NB4 (cell line): ENCODE results near the gene CEP89.

ENCODE experiments used
- DNase-seq: peaks from one replicate; pipeline ENCODE4 v3.0.0; 2010; ENCODE audit warnings: low read depth
- H3K4me3 ChIP-seq: one replicate; pipeline ENCODE4 v1.5.1; 2011; ENCODE audit warnings: mild to moderate bottlenecking, low read depth, low read length, moderate library complexity
- CTCF ChIP-seq: IDR thresholded peaks from one replicate; pipeline ENCODE4 v1.5.1; 2012; ENCODE audit warnings: low read depth, low read length
- MAX ChIP-seq: IDR thresholded peaks from 2 replicates; pipeline ENCODE4 v1.6.1; 2011; ENCODE audit warnings: low read depth, low read length
- MYC ChIP-seq: IDR thresholded peaks from 2 replicates; pipeline ENCODE4 v1.6.1; 2011; ENCODE audit warnings: low read depth, low read length
- POLR2A ChIP-seq: IDR thresholded peaks from 2 replicates; pipeline ENCODE4 v1.6.1; 2011; ENCODE audit warnings: mild to moderate bottlenecking; ENCODE audit not compliant: insufficient read length; ENCODE audit errors: extremely low read depth

Gene CEP89

DNA sequence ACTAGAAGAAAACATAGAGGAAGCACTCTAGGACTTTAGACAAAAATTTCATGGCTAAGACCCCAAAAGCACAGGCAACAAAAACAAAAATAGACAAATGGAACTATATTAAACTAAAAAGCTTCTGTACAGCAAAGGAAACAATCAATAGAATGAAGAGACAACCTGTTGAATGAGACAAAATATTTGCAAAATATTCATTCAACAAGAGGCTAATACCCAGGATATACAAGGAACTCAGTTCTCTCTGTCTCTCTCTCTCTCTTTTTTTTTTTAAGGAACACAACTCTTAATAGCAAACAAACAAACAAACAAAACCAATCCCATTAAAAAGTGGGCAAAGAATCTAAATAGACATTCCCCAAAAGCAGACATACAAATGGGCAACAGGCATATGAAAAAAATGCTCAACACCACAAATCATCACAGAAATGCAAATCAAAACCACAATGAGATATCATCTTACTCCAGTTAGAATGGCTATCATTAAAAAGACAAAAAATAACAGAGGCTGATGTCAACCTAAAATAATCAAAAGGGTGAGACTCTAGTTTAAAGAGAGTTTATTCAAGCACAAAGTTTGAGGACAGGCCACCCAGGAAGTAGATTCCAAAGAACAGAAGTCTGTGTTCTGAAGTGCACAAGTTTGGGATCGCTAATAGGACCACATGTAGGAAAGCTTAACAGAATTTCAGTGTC is 75.1 kb downstream of the CEP89 start:
- no peak for DNase-seq
- TF ChIP-seq MYC (no peak), CTCF (no peak), MAX (no peak), POLR2A (no peak)
- H3K4me3 ChIP-seq, result no peak overlapping the region

GRCh38 chr19:32895384-32895783 is 76.4 kb downstream of the CEP89 start:
- no peak for TF ChIP-seq POLR2A
- TF ChIP-seq MYC, result no peak
- no peak for TF ChIP-seq MAX
- TF ChIP-seq CTCF, result no peak
- DNase-seq, result no peak
- H3K4me3 ChIP-seq, result no peak overlapping the region

DNA sequence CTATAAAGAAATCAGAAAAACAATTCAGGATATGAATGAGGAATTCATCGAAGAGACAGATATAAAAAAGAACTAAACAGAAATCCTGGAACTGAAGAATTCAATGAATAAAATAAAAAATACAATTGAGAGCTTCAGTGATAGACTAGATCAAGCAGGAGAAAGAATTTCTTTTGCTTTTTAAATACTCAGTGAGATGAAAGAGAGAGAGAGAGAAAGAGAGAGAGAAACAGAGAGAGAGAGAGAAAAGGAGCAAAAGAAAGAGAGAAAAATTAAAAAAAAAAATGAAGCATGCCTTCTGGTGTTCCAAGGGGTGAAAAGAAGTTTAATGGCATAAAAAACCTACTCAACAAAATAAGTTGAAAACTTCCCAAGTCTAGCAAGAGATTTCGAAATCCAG is 80.1 kb downstream of the CEP89 start:
- TF ChIP-seq CTCF, result no peak
- TF ChIP-seq POLR2A, result no peak
- TF ChIP-seq MYC, result no peak
- TF ChIP-seq MAX, result no peak
- no peak for DNase-seq
- no peak overlapping the region for H3K4me3 ChIP-seq

DNA sequence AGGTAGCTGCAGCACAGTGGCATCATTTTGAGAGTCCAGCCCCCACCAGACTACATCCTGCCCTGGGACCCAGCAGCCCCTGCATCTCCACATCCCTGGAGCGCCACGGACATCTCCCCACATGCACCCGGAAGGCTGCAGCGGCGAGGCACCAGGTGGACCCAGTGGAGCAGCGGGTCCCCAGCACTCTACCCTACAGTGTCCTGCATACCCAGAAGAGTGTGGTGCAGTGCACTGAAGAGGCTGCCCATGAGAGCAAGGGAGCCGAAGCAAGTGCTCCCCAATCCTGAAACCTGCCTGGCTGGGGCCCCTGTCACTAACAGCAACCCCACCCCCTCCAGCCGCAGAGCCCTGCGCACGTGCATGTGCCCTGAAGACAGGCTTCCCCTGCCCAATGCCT is 80.9 kb downstream of the CEP89 start:
- TF ChIP-seq POLR2A, result no peak
- no peak for TF ChIP-seq CTCF
- TF ChIP-seq MYC, result no peak
- no peak for TF ChIP-seq MAX
- no peak overlapping the region for H3K4me3 ChIP-seq
- DNase-seq, result no peak

- H3K4me3 ChIP-seq, result no peak overlapping the region
- TF ChIP-seq CTCF (no peak), MAX (no peak), POLR2A (no peak), MYC (no peak)
These were observed 81.4 kb downstream of the CEP89 start for GRCh38 chr19:32890326-32890725.

More at GRCh38 chr19:32890326-32890725, 81.4 kb downstream of the CEP89 start:
- DNase-seq, result no peak
